ENCODE measurements around the gene SLIT1. TPM values are rescaled to one million over a fixed set of nuclear protein-coding genes. Genes with fewer than 3 reads are reported as not detected.

SLIT1 gene
- total RNA-seq, 1 donor from 2014 or later = 0.51 TPM

- Mint-ChIP-seq H3K27me3 (peaks cover 14% of the 10 kb centered on the region), H3K9me3 (no peaks in the 10 kb centered on the region), H3K4me1 (no peaks in the 10 kb centered on the region), H3K27ac (no peak overlapping the region), H3K36me3 (ENCODE audit: low read depth) (no peaks in the 10 kb centered on the region), H3K4me3 (no peak overlapping the region)
- DNase-seq (no peak), ATAC-seq (ENCODE audit: low read depth) (no peak)
- ChIA-PET CTCF (interaction anchor here (1.0 kb wide), 1 partner anchor 9 kb away, joined by 4 read pairs; no protein-coding TSS in a partner anchor), POLR2A (no interaction called here)
- TF ChIP-seq, protein P1, sequence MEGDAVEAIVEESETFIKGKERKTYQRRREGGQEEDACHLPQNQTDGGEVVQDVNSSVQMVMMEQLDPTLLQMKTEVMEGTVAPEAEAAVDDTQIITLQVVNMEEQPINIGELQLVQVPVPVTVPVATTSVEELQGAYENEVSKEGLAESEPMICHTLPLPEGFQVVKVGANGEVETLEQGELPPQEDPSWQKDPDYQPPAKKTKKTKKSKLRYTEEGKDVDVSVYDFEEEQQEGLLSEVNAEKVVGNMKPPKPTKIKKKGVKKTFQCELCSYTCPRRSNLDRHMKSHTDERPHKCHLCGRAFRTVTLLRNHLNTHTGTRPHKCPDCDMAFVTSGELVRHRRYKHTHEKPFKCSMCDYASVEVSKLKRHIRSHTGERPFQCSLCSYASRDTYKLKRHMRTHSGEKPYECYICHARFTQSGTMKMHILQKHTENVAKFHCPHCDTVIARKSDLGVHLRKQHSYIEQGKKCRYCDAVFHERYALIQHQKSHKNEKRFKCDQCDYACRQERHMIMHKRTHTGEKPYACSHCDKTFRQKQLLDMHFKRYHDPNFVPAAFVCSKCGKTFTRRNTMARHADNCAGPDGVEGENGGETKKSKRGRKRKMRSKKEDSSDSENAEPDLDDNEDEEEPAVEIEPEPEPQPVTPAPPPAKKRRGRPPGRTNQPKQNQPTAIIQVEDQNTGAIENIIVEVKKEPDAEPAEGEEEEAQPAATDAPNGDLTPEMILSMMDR (IDR thresholded peaks at IDR 0.05) = no peak
- intact Hi-C loops (cut with micrococcal nuclease) = no loop called here
Measured at GRCh38 chr10:97063983-97064837, 121.5 kb downstream of the SLIT1 start.

GRCh38 chr10:97063271-97063982 lies 122.3 kb downstream of the SLIT1 start:
- Mint-ChIP-seq H3K36me3 (ENCODE audit: low read depth) (no peaks in the 10 kb centered on the region), H3K9me3 (no peaks in the 10 kb centered on the region), H3K27me3 (peaks cover 9% of the 10 kb centered on the region), H3K4me1 (no peaks in the 10 kb centered on the region), H3K4me3 (no peak overlapping the region), H3K27ac (no peak overlapping the region)
- ChIA-PET POLR2A (no interaction called here), CTCF (no interaction called here)
- DNase-seq (no peak), ATAC-seq (ENCODE audit: low read depth) (no peak)
- TF ChIP-seq, protein P1 (IDR thresholded peaks at IDR 0.05) = no peak
- intact Hi-C loops (cut with micrococcal nuclease) = no loop called here

GRCh38 chr10:97062456-97062855 lies 123.3 kb downstream of the SLIT1 start:
- CTCF ChIA-PET = no interaction called here
- intact Hi-C loops (cut with micrococcal nuclease) = no loop called here
- ATAC-seq (ENCODE audit: low read depth) (no peak), DNase-seq (no peak)
- no peaks in the 10 kb centered on the region for H3K9me3 Mint-ChIP-seq
- H3K4me3 Mint-ChIP-seq = no peak overlapping the region
- no peaks in the 10 kb centered on the region for H3K36me3 Mint-ChIP-seq (ENCODE audit: low read depth)
- TF ChIP-seq, protein P1 (IDR thresholded peaks at IDR 0.05) = no peak
- H3K27me3 Mint-ChIP-seq = peaks cover 3% of the 10 kb centered on the region
- no peak overlapping the region for H3K27ac Mint-ChIP-seq
- H3K4me1 Mint-ChIP-seq = no peaks in the 10 kb centered on the region
- POLR2A ChIA-PET = no interaction called here

GRCh38 chr10:97062046-97062445 lies 123.7 kb downstream of the SLIT1 start:
- H3K4me1 Mint-ChIP-seq = no peaks in the 10 kb centered on the region
- H3K36me3 Mint-ChIP-seq (ENCODE audit: low read depth) = no peaks in the 10 kb centered on the region
- TF ChIP-seq, protein P1 (IDR thresholded peaks at IDR 0.05) = no peak
- H3K27ac Mint-ChIP-seq = no peak overlapping the region
- H3K9me3 Mint-ChIP-seq = no peaks in the 10 kb centered on the region
- H3K4me3 Mint-ChIP-seq = no peak overlapping the region
- no peak for DNase-seq
- peaks cover 3% of the 10 kb centered on the region for H3K27me3 Mint-ChIP-seq
- intact Hi-C loops (cut with micrococcal nuclease) = no loop called here
- ChIA-PET POLR2A (no interaction called here), CTCF (no interaction called here)
- no peak for ATAC-seq (ENCODE audit: low read depth)

DNA sequence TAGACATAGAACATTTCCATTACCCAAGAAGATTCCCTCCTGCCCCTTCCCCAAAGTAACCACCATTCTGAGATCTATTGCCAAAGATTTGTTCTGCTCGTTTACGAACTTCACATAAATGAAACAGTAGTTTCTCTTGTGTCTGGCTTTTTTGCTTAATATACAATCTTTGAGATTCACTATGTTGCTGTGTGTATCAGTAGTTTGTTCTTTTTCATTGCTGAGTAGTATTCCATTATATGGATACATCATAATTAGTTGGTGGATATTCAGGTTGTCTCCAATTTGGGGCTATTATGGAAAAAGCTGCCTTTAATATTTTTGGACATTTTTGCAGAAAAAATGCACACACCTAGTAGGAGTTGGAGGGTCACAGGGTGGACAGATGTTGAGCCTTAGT lies 124.3 kb downstream of the SLIT1 start:
- intact Hi-C loops (cut with micrococcal nuclease) = no loop called here
- TF ChIP-seq, protein P1 (IDR thresholded peaks at IDR 0.05) = no peak
- peaks cover 3% of the 10 kb centered on the region for H3K27me3 Mint-ChIP-seq
- H3K36me3 Mint-ChIP-seq (ENCODE audit: low read depth) = no peaks in the 10 kb centered on the region
- ChIA-PET CTCF (no interaction called here), POLR2A (no interaction called here)
- no peak overlapping the region for H3K27ac Mint-ChIP-seq
- H3K4me3 Mint-ChIP-seq = no peak overlapping the region
- no peaks in the 10 kb centered on the region for H3K4me1 Mint-ChIP-seq
- ATAC-seq (ENCODE audit: low read depth) (no peak), DNase-seq (no peak)
- H3K9me3 Mint-ChIP-seq = no peaks in the 10 kb centered on the region

Measured in activated B cell treated with CpG ODN at 0.5 μM for 24 hours (primary cell).